Loucy (cell line): Measurements from ENCODE around the gene NIN.

Source experiments
- H2AFZ ChIP-seq: fragments of 200-600 bp; sonication (generic); 2 replicates; pipeline ENCODE4 v1.6.0; 2016; ENCODE audit warnings: antibody characterized with exemption, mild to moderate bottlenecking, low read length, moderate library complexity
- H3F3A ChIP-seq: fragments of 200-600 bp; 2 replicates; pipeline ENCODE4 v1.6.0; 2016; ENCODE audit warnings: antibody characterized with exemption, low read depth, mild to moderate bottlenecking
- H3K27me3 ChIP-seq: fragments of 200-600 bp; sonication (generic); 2 replicates; pipeline ENCODE4 v1.6.1; 2014; ENCODE audit warnings: low read length, mild to moderate bottlenecking; ENCODE audit not compliant: insufficient read depth, poor library complexity, severe bottlenecking
- H3K36me3 ChIP-seq: fragments of 200-600 bp; sonication (generic); 2 replicates; pipeline ENCODE4 v1.6.1; 2016; ENCODE audit warnings: low read length; ENCODE audit not compliant: insufficient read depth
- H3K4me1 ChIP-seq: fragments of 200-600 bp; sonication (generic); 2 replicates; pipeline ENCODE4 v1.5.1; 2014; ENCODE audit warnings: low read length, mild to moderate bottlenecking; ENCODE audit not compliant: insufficient read depth, poor library complexity, severe bottlenecking
- H3K4me2 ChIP-seq: fragments of 200-600 bp; sonication (generic); 2 replicates; pipeline ENCODE4 v1.6.0; 2014; ENCODE audit warnings: antibody characterized with exemption, low read length, low read depth, mild to moderate bottlenecking; ENCODE audit not compliant: poor library complexity, severe bottlenecking
- H3K4me3 ChIP-seq: fragments of 200-600 bp; sonication (generic); 2 replicates; pipeline ENCODE4 v1.5.1; 2014; ENCODE audit warnings: low read length, mild to moderate bottlenecking, mixed read lengths; ENCODE audit not compliant: poor library complexity, severe bottlenecking
- H3K79me2 ChIP-seq: fragments of 200-600 bp; sonication (generic); 2 replicates; pipeline ENCODE4 v1.6.1; 2014; ENCODE audit warnings: low read length; ENCODE audit not compliant: insufficient read depth
- H3K9ac ChIP-seq: fragments of 200-600 bp; sonication (generic); 2 replicates; pipeline ENCODE4 v1.6.0; 2014; ENCODE audit warnings: mild to moderate bottlenecking, low read depth, low read length, moderate library complexity; ENCODE audit not compliant: poor library complexity, severe bottlenecking
- H3K9me2 ChIP-seq: fragments of 200-600 bp; sonication (generic); replicated peaks from 2 replicates; pipeline ENCODE4 v1.6.1; 2016; ENCODE audit warnings: low read depth, low read length, mixed read lengths
- H3K9me3 ChIP-seq: fragments of 200-600 bp; sonication (generic); 2 replicates; pipeline ENCODE4 v1.6.1; 2014; ENCODE audit warnings: mild to moderate bottlenecking, antibody characterized with exemption, low read length, low read depth; ENCODE audit not compliant: insufficient read depth
- H4K20me1 ChIP-seq: fragments of 200-600 bp; sonication (generic); 2 replicates; pipeline ENCODE4 v1.6.0; 2014; ENCODE audit warnings: antibody characterized with exemption, low read length, mild to moderate bottlenecking; ENCODE audit not compliant: insufficient read depth, poor library complexity, severe bottlenecking
- EZH2phosphoT487 ChIP-seq: fragments of 200-600 bp; IDR thresholded peaks from 2 replicates; pipeline ENCODE4 v1.6.1; 2018; ENCODE audit warnings: antibody characterized with exemption, mild to moderate bottlenecking, moderate library complexity, borderline replicate concordance
- TF ChIP-seq, protein P1 (sequence below): fragments of 200-600 bp; sonication (generic); conservative IDR thresholded peaks from 2 replicates; pipeline ENCODE4 v1.5.1; 2014; ENCODE audit warnings: mild to moderate bottlenecking, antibody characterized with exemption, low read length

NIN gene

DNA sequence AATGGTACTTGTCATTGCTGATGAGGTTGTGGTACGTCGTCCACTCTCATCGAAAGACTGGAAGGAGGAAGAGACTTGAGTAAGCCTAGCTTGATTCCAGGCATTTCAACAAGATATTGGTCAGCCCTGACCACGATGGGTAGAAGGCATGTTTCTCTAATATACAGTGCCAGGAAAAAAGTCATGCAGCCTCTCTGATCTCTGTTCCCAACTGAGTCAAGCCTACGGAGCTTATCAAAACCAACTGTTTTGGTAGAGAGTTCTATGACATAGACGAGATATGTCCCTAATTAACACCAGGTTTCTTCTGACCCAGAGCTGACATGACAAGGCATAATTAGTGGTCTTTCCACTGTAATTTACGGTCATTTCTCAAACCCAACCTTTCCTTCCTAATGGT, 58.5 kb downstream of the NIN start:
- TF ChIP-seq, protein P1, sequence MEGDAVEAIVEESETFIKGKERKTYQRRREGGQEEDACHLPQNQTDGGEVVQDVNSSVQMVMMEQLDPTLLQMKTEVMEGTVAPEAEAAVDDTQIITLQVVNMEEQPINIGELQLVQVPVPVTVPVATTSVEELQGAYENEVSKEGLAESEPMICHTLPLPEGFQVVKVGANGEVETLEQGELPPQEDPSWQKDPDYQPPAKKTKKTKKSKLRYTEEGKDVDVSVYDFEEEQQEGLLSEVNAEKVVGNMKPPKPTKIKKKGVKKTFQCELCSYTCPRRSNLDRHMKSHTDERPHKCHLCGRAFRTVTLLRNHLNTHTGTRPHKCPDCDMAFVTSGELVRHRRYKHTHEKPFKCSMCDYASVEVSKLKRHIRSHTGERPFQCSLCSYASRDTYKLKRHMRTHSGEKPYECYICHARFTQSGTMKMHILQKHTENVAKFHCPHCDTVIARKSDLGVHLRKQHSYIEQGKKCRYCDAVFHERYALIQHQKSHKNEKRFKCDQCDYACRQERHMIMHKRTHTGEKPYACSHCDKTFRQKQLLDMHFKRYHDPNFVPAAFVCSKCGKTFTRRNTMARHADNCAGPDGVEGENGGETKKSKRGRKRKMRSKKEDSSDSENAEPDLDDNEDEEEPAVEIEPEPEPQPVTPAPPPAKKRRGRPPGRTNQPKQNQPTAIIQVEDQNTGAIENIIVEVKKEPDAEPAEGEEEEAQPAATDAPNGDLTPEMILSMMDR: no peak
- no peak for TF ChIP-seq EZH2phosphoT487
- Histone ChIP-seq H4K20me1 (no peaks in the 10 kb centered on the region), H3K4me1 (peaks cover 4% of the 10 kb centered on the region), H3K9me2 (no peaks in the 10 kb centered on the region), H3K9ac (no peak overlapping the region), H2AFZ (no peak overlapping the region), H3K4me2 (no peak overlapping the region), H3K4me3 (no peak overlapping the region), H3K36me3 (peaks cover 91% of the 10 kb centered on the region), H3F3A (no peaks in the 10 kb centered on the region), H3K9me3 (no peaks in the 10 kb centered on the region), H3K27me3 (no peaks in the 10 kb centered on the region), H3K79me2 (no peaks in the 10 kb centered on the region)

GRCh38 chr14:50770586-50770985, 60.4 kb downstream of the NIN start:
- H3K9me3 ChIP-seq: no peaks in the 10 kb centered on the region
- H3K4me1 ChIP-seq: peaks cover 4% of the 10 kb centered on the region
- H3K9ac ChIP-seq: no peak overlapping the region
- H3K36me3 ChIP-seq: peaks cover 92% of the 10 kb centered on the region; the same call in 1 of the 2 replicates
- H3K27me3 ChIP-seq: no peaks in the 10 kb centered on the region
- H3K9me2 ChIP-seq: no peaks in the 10 kb centered on the region
- H3K4me2 ChIP-seq: no peak overlapping the region
- H4K20me1 ChIP-seq: no peaks in the 10 kb centered on the region
- no peaks in the 10 kb centered on the region for H3K79me2 ChIP-seq
- H2AFZ ChIP-seq: no peak overlapping the region
- TF ChIP-seq, protein P1: no peak
- no peak for TF ChIP-seq EZH2phosphoT487
- H3F3A ChIP-seq: no peaks in the 10 kb centered on the region
- no peak overlapping the region for H3K4me3 ChIP-seq

DNA sequence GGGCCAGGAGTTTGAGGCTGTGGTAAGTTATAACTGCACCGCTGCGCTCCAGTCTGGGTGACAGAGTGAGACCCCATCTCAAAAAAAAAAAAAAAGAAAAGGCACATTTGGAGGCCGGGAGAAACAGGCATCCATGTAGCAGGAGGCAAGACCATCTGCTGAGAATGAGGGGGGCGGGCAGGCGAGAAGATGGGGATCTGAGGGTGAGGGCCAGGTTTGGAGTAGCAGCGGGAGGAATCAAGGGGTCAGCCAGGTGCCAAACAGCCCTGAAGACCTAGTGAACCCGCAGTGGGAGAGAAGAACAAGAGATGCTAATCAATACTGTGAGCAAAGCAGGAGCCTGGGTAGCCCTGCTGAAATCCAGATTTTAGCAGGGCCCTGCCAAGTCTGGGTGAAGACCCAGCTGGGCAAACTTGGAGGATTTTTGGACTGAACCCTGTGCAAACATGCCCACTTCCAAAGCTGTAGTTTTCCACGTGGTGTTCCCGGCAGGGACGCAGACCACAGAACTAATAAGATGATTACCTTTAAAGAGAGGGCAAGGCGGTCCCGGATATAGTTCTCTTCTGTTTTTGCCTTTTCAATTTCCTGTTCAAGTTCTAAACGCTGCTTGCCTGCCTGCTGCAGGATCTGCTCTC, 61.0 kb downstream of the NIN start:
- no peak overlapping the region for H2AFZ ChIP-seq
- no peaks in the 10 kb centered on the region for H3K79me2 ChIP-seq
- no peaks in the 10 kb centered on the region for H3F3A ChIP-seq
- H3K36me3 ChIP-seq: peaks cover 91% of the 10 kb centered on the region; the same call in 1 of the 2 replicates
- H3K9ac ChIP-seq: no peak overlapping the region
- TF ChIP-seq EZH2phosphoT487: no peak
- no peaks in the 10 kb centered on the region for H3K9me3 ChIP-seq
- no peaks in the 10 kb centered on the region for H4K20me1 ChIP-seq
- no peaks in the 10 kb centered on the region for H3K27me3 ChIP-seq
- H3K4me3 ChIP-seq: no peak overlapping the region
- no peak overlapping the region for H3K4me2 ChIP-seq
- peaks cover 4% of the 10 kb centered on the region for H3K4me1 ChIP-seq
- H3K9me2 ChIP-seq: no peaks in the 10 kb centered on the region

- Histone ChIP-seq H3K4me1 (no peaks in the 10 kb centered on the region), H3F3A (no peaks in the 10 kb centered on the region), H3K4me2 (no peak overlapping the region), H3K4me3 (no peak overlapping the region), H3K27me3 (no peaks in the 10 kb centered on the region), H3K79me2 (no peaks in the 10 kb centered on the region), H4K20me1 (no peaks in the 10 kb centered on the region), H3K9me3 (no peaks in the 10 kb centered on the region), H3K9me2 (no peaks in the 10 kb centered on the region), H3K36me3 (peaks cover 88% of the 10 kb centered on the region; the same call in 1 of the 2 replicates), H2AFZ (no peak overlapping the region), H3K9ac (no peak overlapping the region)
- TF ChIP-seq EZH2phosphoT487: no peak
- TF ChIP-seq, protein P1: no peak
Observed at GRCh38 chr14:50768680-50769079, 62.3 kb downstream of the NIN start.
